Mucosa of stomach (tissue), 1 donor: ENCODE data around the gene MCU.
A peak's percentile ranks its signal among the peaks of the same experiment; 100 is the strongest.
"Not testable (repeated sequence)": the region's sequence is repeated elsewhere in the genome, so short reads cannot be mapped to it uniquely, and the experiment has no call there.

ENCODE experiments used
- H3K27me3 ChIP-seq: one replicate; pipeline ENCODE4 v1.7.0; 2013; ENCODE audit warnings: mild to moderate bottlenecking, low read length; ENCODE audit not compliant: control insufficient read depth, insufficient read depth
- H3K36me3 ChIP-seq: one replicate; pipeline ENCODE4 v1.7.0; 2013; ENCODE audit warnings: low read length; ENCODE audit not compliant: control insufficient read depth, insufficient read depth
- H3K4me1 ChIP-seq: one replicate; pipeline ENCODE4 v1.7.0; 2013; ENCODE audit warnings: mild to moderate bottlenecking, low read length; ENCODE audit not compliant: control insufficient read depth, insufficient read depth
- H3K4me3 ChIP-seq: one replicate; pipeline ENCODE4 v1.7.0; 2013; ENCODE audit warnings: low read length
- H3K9ac ChIP-seq: one replicate; pipeline ENCODE4 v1.7.0; 2013; ENCODE audit warnings: mild to moderate bottlenecking, low read length, moderate library complexity
- H3K9me3 ChIP-seq: one replicate; pipeline ENCODE4 v1.7.0; 2013; ENCODE audit warnings: mild to moderate bottlenecking, low read length, moderate library complexity; ENCODE audit not compliant: control insufficient read depth
- donor health status: Pancreatic carcinoma.

MCU gene

DNA sequence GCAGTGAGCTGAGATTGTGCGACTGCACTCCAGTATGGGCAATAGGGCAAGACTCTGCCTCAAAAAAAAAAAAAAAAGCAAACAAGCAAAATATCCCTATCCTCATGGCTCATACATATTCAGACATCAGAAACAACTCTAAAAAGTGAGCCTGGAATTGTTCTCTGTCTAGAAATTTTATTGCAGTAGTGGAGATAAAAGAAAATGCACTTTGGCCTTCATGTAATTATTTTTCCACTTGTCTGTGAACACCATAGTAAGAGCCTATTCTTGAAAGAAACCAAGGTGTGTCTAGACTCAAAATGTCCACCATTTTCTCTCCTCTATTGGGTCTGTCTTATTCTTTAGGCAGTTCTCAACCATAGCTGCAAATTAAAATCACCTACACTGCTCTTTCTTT lies 30.5 kb upstream of the MCU start:
- peaks cover 21% of the 10 kb centered on the region for H3K4me1 ChIP-seq
- H3K36me3 ChIP-seq = no peaks in the 10 kb centered on the region
- no peak overlapping the region for H3K9ac ChIP-seq
- no peaks in the 10 kb centered on the region for H3K27me3 ChIP-seq
- no peaks in the 10 kb centered on the region for H3K9me3 ChIP-seq
- H3K4me3 ChIP-seq = no peak overlapping the region

DNA sequence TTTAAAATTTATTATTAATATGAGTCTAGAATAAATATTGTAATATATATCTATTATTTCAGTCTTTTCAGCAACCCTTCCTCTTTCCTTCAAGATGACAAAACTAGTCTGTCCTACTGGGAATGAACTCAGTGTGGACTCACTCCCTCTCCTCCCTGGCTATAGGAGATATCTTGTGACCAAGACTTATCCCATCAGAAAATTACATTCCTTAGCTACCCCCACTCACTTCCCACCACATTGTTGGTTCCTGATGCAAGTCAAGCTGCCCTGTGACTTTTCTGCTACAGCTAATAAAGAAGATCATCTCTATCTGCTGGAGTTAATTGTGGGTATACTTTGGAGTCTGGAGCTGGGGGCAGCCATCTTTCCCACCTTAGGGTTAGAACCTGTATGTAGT lies 28.0 kb upstream of the MCU start:
- H3K4me1 ChIP-seq = peaks cover 14% of the 10 kb centered on the region

GRCh38 chr10:72665925-72666324 lies 26.0 kb upstream of the MCU start:
- Histone ChIP-seq H3K4me3 (no peak overlapping the region), H3K36me3 (no peaks in the 10 kb centered on the region), H3K27me3 (no peaks in the 10 kb centered on the region), H3K9me3 (no peaks in the 10 kb centered on the region), H3K4me1 (peaks cover 11% of the 10 kb centered on the region), H3K9ac (no peak overlapping the region)

More for the DNA sequence above, 28.0 kb upstream of the MCU start:
- Histone ChIP-seq H3K9me3 (no peaks in the 10 kb centered on the region), H3K36me3 (no peaks in the 10 kb centered on the region), H3K4me3 (no peak overlapping the region), H3K27me3 (no peaks in the 10 kb centered on the region), H3K9ac (no peak overlapping the region)

- Histone ChIP-seq H3K27me3 (no peaks in the 10 kb centered on the region), H3K9me3 (no peaks in the 10 kb centered on the region), H3K9ac (no peak overlapping the region), H3K4me1 (peaks cover 4% of the 10 kb centered on the region), H3K4me3 (no peak overlapping the region), H3K36me3 (no peaks in the 10 kb centered on the region)
These were observed 24.6 kb upstream of the MCU start for GRCh38 chr10:72667207-72667864.

DNA sequence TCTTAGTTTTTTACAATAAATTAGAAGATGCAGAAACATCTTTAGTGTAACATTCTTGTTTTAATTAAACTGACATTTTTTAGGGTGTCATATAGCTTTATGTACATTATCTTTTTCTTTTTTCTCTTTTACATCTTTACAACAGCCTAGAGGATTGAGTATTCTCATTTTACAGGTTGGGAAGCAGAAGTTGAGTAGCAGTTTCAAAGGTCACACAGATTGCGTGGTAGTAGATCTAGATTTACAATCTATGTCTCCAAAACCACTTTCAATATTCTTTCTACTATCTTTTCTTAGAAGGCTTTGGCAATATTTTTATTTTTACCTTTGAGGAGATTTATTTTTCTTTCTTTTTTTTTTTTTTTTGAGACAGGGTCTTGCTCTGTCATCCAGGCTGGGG lies 18.7 kb upstream of the MCU start:
- Histone ChIP-seq H3K4me3 (no peak overlapping the region), H3K27me3 (no peaks in the 10 kb centered on the region), H3K36me3 (no peaks in the 10 kb centered on the region), H3K4me1 (peaks cover 32% of the 10 kb centered on the region), H3K9ac (no peak overlapping the region), H3K9me3 (no peaks in the 10 kb centered on the region)

GRCh38 chr10:72674174-72674573 lies 17.8 kb upstream of the MCU start:
- not testable (repeated sequence) for H3K9me3 ChIP-seq, H3K27me3 ChIP-seq, H3K4me3 ChIP-seq, H3K9ac ChIP-seq, H3K36me3 ChIP-seq
- H3K4me1 ChIP-seq = peaks cover 41% of the 10 kb centered on the region

GRCh38 chr10:72679838-72680241 lies 12.1 kb upstream of the MCU start:
- no peak overlapping the region for H3K4me3 ChIP-seq
- H3K36me3 ChIP-seq = no peaks in the 10 kb centered on the region
- peaks cover 70% of the 10 kb centered on the region for H3K4me1 ChIP-seq
- H3K9ac ChIP-seq = peak overlapping the region; percentile 68
- no peaks in the 10 kb centered on the region for H3K27me3 ChIP-seq
- H3K9me3 ChIP-seq = no peaks in the 10 kb centered on the region

DNA sequence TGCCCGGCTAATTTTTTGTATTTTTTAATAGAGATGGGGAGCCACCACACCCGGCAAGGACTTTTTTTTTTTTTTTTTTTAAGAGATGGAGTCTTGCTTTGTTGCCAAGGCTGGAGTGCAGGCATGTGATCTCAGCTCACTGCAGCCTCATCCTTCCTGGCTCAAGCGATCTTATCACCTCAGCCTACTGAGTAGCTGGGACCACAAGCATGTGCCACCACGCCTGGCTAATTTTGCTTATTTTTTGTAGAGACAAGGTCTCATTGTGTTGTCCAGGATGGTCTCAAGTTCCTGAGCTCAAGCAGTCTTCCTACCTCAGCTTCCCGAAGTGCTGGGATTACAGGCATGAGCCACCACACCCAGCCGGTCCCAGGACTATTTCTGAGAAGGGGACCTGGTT lies 9.3 kb upstream of the MCU start:
- Histone ChIP-seq H3K9me3 (no peaks in the 10 kb centered on the region), H3K27me3 (no peaks in the 10 kb centered on the region)

DNA sequence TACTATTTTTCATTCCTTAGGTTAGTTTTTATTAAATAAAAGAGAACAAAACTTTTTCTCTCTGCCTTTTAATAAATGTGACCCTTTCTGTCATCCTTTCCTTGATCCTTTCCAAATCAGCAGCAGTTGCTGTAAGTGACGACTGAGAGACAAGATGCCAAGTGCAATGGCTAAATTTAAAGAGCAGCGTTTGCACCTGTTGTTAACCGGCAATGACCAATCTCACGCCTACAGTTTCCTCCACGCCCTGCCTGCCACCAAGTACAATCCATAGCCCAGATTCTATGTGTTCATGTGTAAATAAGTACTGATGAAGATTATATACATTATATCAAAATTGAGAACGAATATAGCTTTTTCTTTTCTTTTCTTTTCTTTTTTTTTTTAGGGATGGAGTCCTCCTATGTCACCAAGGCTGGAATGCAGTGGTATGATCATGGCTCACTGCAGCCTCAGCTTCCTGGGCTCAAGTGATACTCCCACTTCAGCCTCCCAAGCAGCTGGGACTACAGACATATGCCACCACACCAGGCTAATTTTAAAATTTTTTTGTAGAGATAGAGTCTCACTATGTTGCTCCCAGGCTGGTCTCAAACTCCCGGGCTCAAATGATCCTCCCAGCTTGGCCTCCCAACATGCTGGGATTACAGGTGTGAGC lies 6.5 kb upstream of the MCU start:
- Histone ChIP-seq H3K4me3 (no peak overlapping the region), H3K9ac (peak overlapping the region; percentile 22), H3K27me3 (no peaks in the 10 kb centered on the region), H3K9me3 (no peaks in the 10 kb centered on the region), H3K36me3 (no peaks in the 10 kb centered on the region), H3K4me1 (peaks cover 59% of the 10 kb centered on the region)

More for the DNA sequence above, 9.3 kb upstream of the MCU start:
- H3K4me1 ChIP-seq = peaks cover 77% of the 10 kb centered on the region
- no peaks in the 10 kb centered on the region for H3K36me3 ChIP-seq
- H3K9ac ChIP-seq = peak overlapping the region; percentile 39
- no peak overlapping the region for H3K4me3 ChIP-seq

- H3K4me1 ChIP-seq = peaks cover 51% of the 10 kb centered on the region
- not testable (repeated sequence) for H3K9me3 ChIP-seq, H3K4me3 ChIP-seq, H3K36me3 ChIP-seq, H3K27me3 ChIP-seq
- peak overlapping the region; percentile 37 for H3K9ac ChIP-seq
These were observed 5.5 kb upstream of the MCU start for GRCh38 chr10:72686430-72686829.

DNA sequence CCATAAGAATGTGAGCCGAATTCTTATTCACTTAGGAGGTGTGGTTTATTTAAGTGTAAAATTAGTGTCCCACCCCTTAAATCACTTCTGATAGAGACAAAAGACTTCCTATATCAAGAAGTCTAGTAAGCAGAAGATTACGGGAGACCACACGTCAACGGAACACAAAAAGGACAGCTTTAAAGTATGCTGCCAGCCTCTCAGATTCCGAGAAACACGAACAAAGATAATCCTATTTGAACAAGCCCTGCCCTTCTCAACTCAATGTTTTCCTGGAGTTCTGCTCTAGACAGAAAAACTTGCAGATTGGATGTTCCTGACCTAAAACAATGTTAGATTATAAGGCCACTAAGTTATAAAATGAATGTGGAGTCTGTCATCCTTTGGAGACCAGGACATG lies 4.9 kb upstream of the MCU start:
- H3K9ac ChIP-seq = peak overlapping the region; percentile 61
- H3K4me3 ChIP-seq = no peak overlapping the region
- no peaks in the 10 kb centered on the region for H3K9me3 ChIP-seq
- no peaks in the 10 kb centered on the region for H3K36me3 ChIP-seq
- no peaks in the 10 kb centered on the region for H3K27me3 ChIP-seq
- peaks cover 46% of the 10 kb centered on the region for H3K4me1 ChIP-seq

DNA sequence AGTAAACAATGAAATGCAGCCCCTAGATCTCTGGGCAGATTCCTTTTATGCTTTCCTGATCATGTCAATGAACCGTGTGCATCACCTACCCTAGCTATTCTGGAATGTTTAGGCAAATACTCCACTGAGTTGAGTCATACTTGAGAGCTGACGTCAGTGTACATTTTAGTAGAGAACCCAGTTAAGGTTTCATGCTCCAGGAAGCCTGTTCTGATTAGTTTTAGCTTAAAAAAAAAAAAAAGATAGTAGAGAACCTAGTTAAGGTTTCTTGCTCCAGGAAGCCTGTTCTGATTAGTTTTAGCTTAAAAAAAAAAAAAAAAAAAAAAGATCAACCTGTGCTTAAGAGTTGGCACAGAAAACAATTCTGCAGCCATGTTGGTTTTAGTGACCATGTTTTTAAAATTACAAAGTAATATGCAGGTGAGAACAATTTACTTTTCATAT lies 3.7 kb upstream of the MCU start:
- no peaks in the 10 kb centered on the region for H3K9me3 ChIP-seq
- peaks cover 38% of the 10 kb centered on the region for H3K4me1 ChIP-seq
- no peaks in the 10 kb centered on the region for H3K27me3 ChIP-seq
- H3K36me3 ChIP-seq = no peaks in the 10 kb centered on the region
- H3K4me3 ChIP-seq = no peak overlapping the region
- peak overlapping the region; percentile 61 for H3K9ac ChIP-seq
